H9 (cell line): ENCODE measurements around the gene NFE2L2. TPM values are rescaled to one million over a fixed set of nuclear protein-coding genes. Genes with fewer than 3 reads are reported as not detected.

ENCODE experiments used
- DNase-seq: peaks from one replicate; pipeline ENCODE4 v3.0.0-alpha.2; 2017
- H2AFZ ChIP-seq: one replicate; pipeline ENCODE4 v1.6.1; 2013; ENCODE audit warnings: mild to moderate bottlenecking, low read length, control low read depth, moderate library complexity
- H2AK5ac ChIP-seq: 2 replicates; pipeline ENCODE4 v1.6.1; 2013; ENCODE audit warnings: low read length, control low read depth, mixed read lengths; ENCODE audit not compliant: insufficient read length
- H2BK120ac ChIP-seq: one replicate; pipeline ENCODE4 v1.6.1; 2013; ENCODE audit warnings: low read depth, mild to moderate bottlenecking, low read length, control low read depth, inconsistent platforms; ENCODE audit not compliant: poor library complexity, severe bottlenecking
- H2BK12ac ChIP-seq: 2 replicates; pipeline ENCODE4 v1.6.1; 2013; ENCODE audit warnings: low read length, control low read depth, mixed read lengths, low read depth; ENCODE audit not compliant: insufficient read length
- H2BK15ac ChIP-seq: 2 replicates; pipeline ENCODE4 v1.6.1; 2013; ENCODE audit warnings: low read depth, low read length, control low read depth
- H2BK20ac ChIP-seq: one replicate; pipeline ENCODE4 v1.6.1; 2013; ENCODE audit warnings: low read depth, mild to moderate bottlenecking, low read length, control low read depth, inconsistent platforms; ENCODE audit not compliant: poor library complexity, severe bottlenecking
- H2BK5ac ChIP-seq: 2 replicates; pipeline ENCODE4 v1.6.1; 2013; ENCODE audit warnings: low read length, control low read depth, mixed read lengths; ENCODE audit not compliant: insufficient read length
- H3K14ac ChIP-seq: 2 replicates; pipeline ENCODE4 v1.6.1; 2013; ENCODE audit warnings: low read length, control low read depth; ENCODE audit not compliant: insufficient read depth
- H3K18ac ChIP-seq: 2 replicates; pipeline ENCODE4 v1.6.1; 2013; ENCODE audit warnings: low read depth, mild to moderate bottlenecking, mixed read lengths, low read length, control low read depth; ENCODE audit not compliant: insufficient read length
- H3K23ac ChIP-seq: 2 replicates; pipeline ENCODE4 v1.6.1; 2013; ENCODE audit warnings: low read length, control low read depth, mixed read lengths, low read depth; ENCODE audit not compliant: insufficient read length
- H3K23me2 ChIP-seq: 2 replicates; pipeline ENCODE4 v1.6.1; 2013; ENCODE audit warnings: low read depth, mild to moderate bottlenecking, mixed read lengths, low read length, control low read depth; ENCODE audit not compliant: insufficient read length, poor library complexity, severe bottlenecking
- H3K27ac ChIP-seq: 2 replicates; pipeline ENCODE4 v1.5.1; 2013; ENCODE audit warnings: low read length, control low read depth, mixed read lengths, low read depth; ENCODE audit not compliant: insufficient read length
- H3K27me3 ChIP-seq: 2 replicates; pipeline ENCODE4 v1.6.1; 2013; ENCODE audit warnings: low read length, control low read depth, inconsistent platforms; ENCODE audit not compliant: insufficient read depth
- H3K4ac ChIP-seq: 2 replicates; pipeline ENCODE4 v1.6.1; 2013; ENCODE audit warnings: low read depth, mild to moderate bottlenecking, control low read depth, inconsistent platforms, low read length, moderate library complexity
- H3K4me1 ChIP-seq: 2 replicates; pipeline ENCODE4 v1.6.1; 2013; ENCODE audit warnings: low read length, control low read depth, inconsistent platforms; ENCODE audit not compliant: insufficient read depth
- H3K4me2 ChIP-seq: 2 replicates; pipeline ENCODE4 v1.6.1; 2013; ENCODE audit warnings: low read length, control low read depth, mixed read lengths; ENCODE audit not compliant: insufficient read length, insufficient read depth
- H3K56ac ChIP-seq: 2 replicates; pipeline ENCODE4 v1.6.1; 2013; ENCODE audit warnings: low read depth, mild to moderate bottlenecking, mixed read lengths, low read length, control low read depth; ENCODE audit not compliant: insufficient read length
- H3K79me1 ChIP-seq: 2 replicates; pipeline ENCODE4 v1.6.1; 2013; ENCODE audit warnings: low read depth, mild to moderate bottlenecking, moderate library complexity, low read length, control low read depth, inconsistent platforms; ENCODE audit not compliant: insufficient read depth, poor library complexity, severe bottlenecking
- H3K79me2 ChIP-seq: 2 replicates; pipeline ENCODE4 v1.6.1; 2013; ENCODE audit warnings: low read length, control low read depth, inconsistent platforms; ENCODE audit not compliant: insufficient read depth
- H3K9ac ChIP-seq: 2 replicates; pipeline ENCODE4 v1.6.1; 2013; ENCODE audit warnings: low read length, control low read depth, mixed read lengths; ENCODE audit not compliant: insufficient read length; ENCODE audit errors: extremely low read depth
- H3K9me3 ChIP-seq: one replicate; pipeline ENCODE4 v1.6.1; 2013; ENCODE audit warnings: low read depth, low read length, inconsistent platforms; ENCODE audit not compliant: control insufficient read depth
- H3T11ph ChIP-seq: one replicate; pipeline ENCODE4 v1.6.1; 2013; ENCODE audit warnings: mild to moderate bottlenecking, low read length, control low read depth, inconsistent platforms
- H4K20me1 ChIP-seq: one replicate; pipeline ENCODE4 v1.6.1; 2013; ENCODE audit not compliant: control insufficient read depth, insufficient read length, insufficient read depth
- H4K5ac ChIP-seq: 2 replicates; pipeline ENCODE4 v1.6.1; 2013; ENCODE audit warnings: low read depth, mild to moderate bottlenecking, mixed read lengths, low read length, control low read depth; ENCODE audit not compliant: insufficient read length
- H4K8ac ChIP-seq: replicated peaks from 2 replicates; pipeline ENCODE4 v1.6.1; 2013; ENCODE audit warnings: low read length, control low read depth, mixed read lengths, low read depth; ENCODE audit not compliant: insufficient read length
- H4K91ac ChIP-seq: 2 replicates; pipeline ENCODE4 v1.6.1; 2013; ENCODE audit warnings: low read depth, mild to moderate bottlenecking, moderate library complexity, mixed read lengths, low read length, control low read depth; ENCODE audit not compliant: insufficient read length
- H3K27ac Mint-ChIP-seq, 3 experiments: 2 replicates in 2 of 3; 3 replicates in 1 of 3; pipeline ENCODE4 v1.8.0; 2020 to 2021; ENCODE audit warnings: mixed read lengths in 3 of 3, mild to moderate bottlenecking in 1 of 3, moderate library complexity in 1 of 3
- H3K27me3 Mint-ChIP-seq: 2 replicates; pipeline ENCODE4 v1.8.0; 2021; ENCODE audit warnings: low read depth, mild to moderate bottlenecking, moderate library complexity, mixed read lengths
- H3K36me3 Mint-ChIP-seq, 3 experiments: 2 replicates in 2 of 3; 3 replicates in 1 of 3; pipeline ENCODE4 v1.8.0; 2020 to 2021; ENCODE audit warnings: low read depth in 3 of 3, mixed read lengths in 3 of 3; ENCODE audit not compliant: insufficient read depth in 1 of 3
- H3K4me1 Mint-ChIP-seq, 2 experiments: 2 replicates each; pipeline ENCODE4 v1.8.0; 2020; ENCODE audit warnings: mixed read lengths in 2 of 2
- H3K4me3 Mint-ChIP-seq, 2 experiments: 2 replicates in 1 of 2; 3 replicates in 1 of 2; pipeline ENCODE4 v1.8.0; 2020 to 2021; ENCODE audit warnings: mild to moderate bottlenecking in 2 of 2, mixed read lengths in 2 of 2, moderate library complexity in 1 of 2
- H3K9me3 Mint-ChIP-seq, 2 experiments: 2 replicates in 1 of 2; 3 replicates in 1 of 2; pipeline ENCODE4 v1.8.0; 2020; ENCODE audit warnings: mild to moderate bottlenecking in 2 of 2, mixed read lengths in 2 of 2, moderate library complexity in 1 of 2
- WGBS: extraction: QIAGEN DNeasy Blood & Tissue Kit; methylation state at CpG from one replicate; pipeline ENCODE4 v1.1.7; 2013; ENCODE audit warnings: missing lambda C conversion rate, low lambda C conversion rate, mixed read lengths; ENCODE audit not compliant: insufficient read length; ENCODE audit errors: extremely low coverage; 5-methylcytosine and 5-hydroxymethylcytosine counted together
- total RNA-seq: library from RNA; stranded (reverse); gene quantifications from 2 replicates; pipeline ENCODE4 v1.2.1, GENCODE V29; 2021
- TF ChIP-seq, protein P1 (sequence below): fragments of 200-600 bp; sonication (generic); conservative IDR thresholded peaks from 3 replicates; pipeline ENCODE4 v1.8.0; 2021; ENCODE audit warnings: antibody characterized with exemption, mild to moderate bottlenecking

The NFE2L2 gene
- total RNA-seq, 1 experiment from 2014 or later, result 42.5 TPM

DNA sequence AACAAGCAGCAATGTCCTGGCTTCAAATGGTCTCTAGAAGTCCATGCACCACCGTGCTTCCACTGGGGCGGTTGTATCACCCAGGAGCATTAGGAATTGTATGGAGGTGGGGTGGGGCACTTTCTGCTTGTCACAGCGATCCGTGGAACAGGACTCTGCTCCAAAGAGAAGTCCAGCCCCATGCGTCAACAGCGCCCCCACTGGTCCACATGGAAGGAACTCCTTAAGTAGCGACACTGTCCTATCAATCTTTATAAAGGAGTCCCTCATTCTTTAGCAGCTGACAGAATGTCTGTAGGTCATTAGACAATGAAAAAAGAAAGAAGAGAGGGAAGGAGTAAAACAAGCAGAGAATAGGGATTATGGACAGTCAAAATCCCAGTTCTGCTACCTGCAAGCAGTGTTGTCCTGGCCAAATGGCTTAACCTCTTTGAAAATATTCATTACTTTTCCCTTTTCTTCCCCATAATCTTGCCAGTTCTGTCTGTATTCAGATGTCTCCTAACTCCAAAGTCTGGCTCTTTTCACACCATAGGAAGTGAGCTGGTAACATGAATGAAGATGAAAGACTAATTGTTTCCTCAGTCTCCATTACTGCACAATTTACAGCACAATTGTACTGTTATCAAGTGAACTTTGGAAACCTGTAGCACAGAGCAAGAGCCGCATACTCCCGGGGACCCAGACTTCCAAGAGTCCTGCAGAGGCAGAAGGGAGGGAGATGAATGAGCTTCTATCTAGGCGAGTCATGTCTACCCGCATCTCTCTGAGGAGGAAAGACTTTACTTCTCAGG lies 9.9 kb downstream of the NFE2L2 start:
- TF ChIP-seq, protein P1, sequence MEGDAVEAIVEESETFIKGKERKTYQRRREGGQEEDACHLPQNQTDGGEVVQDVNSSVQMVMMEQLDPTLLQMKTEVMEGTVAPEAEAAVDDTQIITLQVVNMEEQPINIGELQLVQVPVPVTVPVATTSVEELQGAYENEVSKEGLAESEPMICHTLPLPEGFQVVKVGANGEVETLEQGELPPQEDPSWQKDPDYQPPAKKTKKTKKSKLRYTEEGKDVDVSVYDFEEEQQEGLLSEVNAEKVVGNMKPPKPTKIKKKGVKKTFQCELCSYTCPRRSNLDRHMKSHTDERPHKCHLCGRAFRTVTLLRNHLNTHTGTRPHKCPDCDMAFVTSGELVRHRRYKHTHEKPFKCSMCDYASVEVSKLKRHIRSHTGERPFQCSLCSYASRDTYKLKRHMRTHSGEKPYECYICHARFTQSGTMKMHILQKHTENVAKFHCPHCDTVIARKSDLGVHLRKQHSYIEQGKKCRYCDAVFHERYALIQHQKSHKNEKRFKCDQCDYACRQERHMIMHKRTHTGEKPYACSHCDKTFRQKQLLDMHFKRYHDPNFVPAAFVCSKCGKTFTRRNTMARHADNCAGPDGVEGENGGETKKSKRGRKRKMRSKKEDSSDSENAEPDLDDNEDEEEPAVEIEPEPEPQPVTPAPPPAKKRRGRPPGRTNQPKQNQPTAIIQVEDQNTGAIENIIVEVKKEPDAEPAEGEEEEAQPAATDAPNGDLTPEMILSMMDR, result peak; percentile 87
- Mint-ChIP-seq H3K9me3 (peaks cover 19% of the 10 kb centered on the region in 2 experiments), H3K27ac (peak overlapping the region; percentile 6 to 81 (median 21); a peak in 4 of 7 replicates), H3K27me3 (no peaks in the 10 kb centered on the region), H3K36me3 (peaks cover 14 to 29% (median 24%) of the 10 kb centered on the region in 3 experiments), H3K4me3 (no peak overlapping the region), H3K4me1 (peaks cover 51 to 65% of the 10 kb centered on the region in 2 experiments)
- no peak overlapping the region for H3K14ac ChIP-seq
- no peaks in the 10 kb centered on the region for H4K20me1 ChIP-seq
- H4K8ac ChIP-seq, result no peak overlapping the region
- no peak overlapping the region for H3K9ac ChIP-seq
- no peak overlapping the region for H3K18ac ChIP-seq
- peaks cover 55% of the 10 kb centered on the region for H3K79me2 ChIP-seq
- H2BK15ac ChIP-seq, result no peak overlapping the region
- no peak overlapping the region for H2AFZ ChIP-seq
- H2AK5ac ChIP-seq, result no peak overlapping the region
- WGBS, result no CpG with 5 or more reads among the region's 11 CpGs
- no peak overlapping the region for H2BK120ac ChIP-seq
- peaks cover 12% of the 10 kb centered on the region for H3K79me1 ChIP-seq
- no peak overlapping the region for H4K5ac ChIP-seq
- H2BK5ac ChIP-seq, result no peak overlapping the region
- H3K4me2 ChIP-seq, result no peak overlapping the region
- H2BK20ac ChIP-seq, result no peak overlapping the region
- H3T11ph ChIP-seq, result no peak overlapping the region
- H3K4me1 ChIP-seq, result peaks cover 2% of the 10 kb centered on the region; the same call in 1 of the 2 replicates
- H3K27ac ChIP-seq, result no peak overlapping the region
- no peak overlapping the region for H3K23ac ChIP-seq
- H3K56ac ChIP-seq, result no peak overlapping the region
- no peaks in the 10 kb centered on the region for H3K23me2 ChIP-seq
- no peaks in the 10 kb centered on the region for H3K27me3 ChIP-seq
- H2BK12ac ChIP-seq, result no peak overlapping the region
- H3K9me3 ChIP-seq, result peaks cover 5% of the 10 kb centered on the region
- H4K91ac ChIP-seq, result no peak overlapping the region
- H3K4ac ChIP-seq, result no peak overlapping the region
- DNase-seq, result peak; percentile 80
